HepG2 (cell line): ENCODE results near the gene FAM219A. TPM values are rescaled to one million over a fixed set of nuclear protein-coding genes. Genes with fewer than 3 reads are reported as not detected.
A peak's percentile ranks its signal among the peaks of the same experiment; 100 is the strongest.

ENCODE experiments used
- AKAP8 ChIP-seq: sonication (generic); formaldehyde crosslinking; IDR thresholded peaks from 2 replicates; pipeline ENCODE4 v1.5.1; 2020; ENCODE audit warnings: mild to moderate bottlenecking, missing genetic modification reagents
- DNMT1 ChIP-seq: sonication (generic); formaldehyde crosslinking; IDR thresholded peaks from 2 replicates; pipeline ENCODE4 v1.5.1; 2020; ENCODE audit warnings: mild to moderate bottlenecking, missing genetic modification reagents
- ELF3 ChIP-seq: IDR thresholded peaks from 2 replicates; pipeline ENCODE4 v1.6.1; 2016; ENCODE audit warnings: missing genetic modification reagents, missing compliant biosample characterization
- IKZF4 ChIP-seq: sonication (generic); formaldehyde crosslinking; IDR thresholded peaks from 2 replicates; pipeline ENCODE4 v1.5.1; 2020; ENCODE audit warnings: borderline replicate concordance, mild to moderate bottlenecking, low read depth, missing genetic modification reagents; ENCODE audit errors: not compliant biosample characterization
- NFIB ChIP-seq: sonication (generic); formaldehyde crosslinking; IDR thresholded peaks from 2 replicates; pipeline ENCODE4 v1.9.0; 2021; ENCODE audit warnings: missing genetic modification reagents, mild to moderate bottlenecking, borderline replicate concordance
- PRMT3 ChIP-seq: sonication (generic); formaldehyde crosslinking; IDR thresholded peaks from 2 replicates; pipeline ENCODE4 v1.8.1; 2022; ENCODE audit warnings: low read depth, mild to moderate bottlenecking, moderate library complexity, missing genetic modification reagents, borderline replicate concordance
- SP5 ChIP-seq: IDR thresholded peaks from 2 replicates; pipeline ENCODE4 v1.6.1; 2016; ENCODE audit warnings: low read depth, borderline replicate concordance
- YY1 ChIP-seq: IDR thresholded peaks from 2 replicates; pipeline ENCODE4 v1.6.1; 2011; ENCODE audit warnings: low read length, low read depth, moderate library complexity, mild to moderate bottlenecking; ENCODE audit not compliant: insufficient read depth, insufficient replicate concordance
- ZMYM4 ChIP-seq: sonication (generic); formaldehyde crosslinking; IDR thresholded peaks from 2 replicates; pipeline ENCODE4 v1.8.1; 2023; ENCODE audit warnings: mild to moderate bottlenecking, missing genetic modification reagents
- ZNF33B ChIP-seq: sonication (generic); formaldehyde crosslinking; IDR thresholded peaks from 2 replicates; pipeline ENCODE4 v1.5.1; 2020; ENCODE audit warnings: mild to moderate bottlenecking, missing genetic modification reagents
- ZNF468 ChIP-seq: sonication (generic); formaldehyde crosslinking; IDR thresholded peaks from 2 replicates; pipeline ENCODE4 v1.8.0; 2022; ENCODE audit warnings: mild to moderate bottlenecking, moderate library complexity, missing genetic modification reagents
- ZNF557 ChIP-seq: sonication (generic); formaldehyde crosslinking; IDR thresholded peaks from 2 replicates; pipeline ENCODE4 v1.4.0; 2020; ENCODE audit warnings: missing genetic modification reagents
- ZNF761 ChIP-seq: sonication (generic); formaldehyde crosslinking; conservative IDR thresholded peaks from 2 replicates; pipeline ENCODE4 v1.4.0; 2020; ENCODE audit warnings: mild to moderate bottlenecking, missing genetic modification reagents
- polyA plus RNA-seq, 8 experiments: library from polyadenylated mRNA; depleted of rRNA in 3 of 8; stranded (reverse) in 7 of 8; unstranded in 1 of 8; fragments of >200 nt; fragmentation: Illumina TruSeq in 4 of 8; extraction: Trizol in 4 of 8; gene quantifications; 2 replicates each; pipeline versions ENCODE4 v1.2.1 to v1.2.3, GENCODE V29; 2011 to 2016; ENCODE audit warnings: low read depth in 4 of 8, missing spikeins in 1 of 8, mixed read lengths in 1 of 8; ENCODE audit not compliant: insufficient read depth in 1 of 8
- total RNA-seq, 5 experiments: library from RNA; depleted of rRNA; stranded (reverse); fragments of >200 nt; fragmentation: Illumina TruSeq; extraction: Trizol; gene quantifications; 2 replicates each; pipeline ENCODE4 v1.2.3, GENCODE V29; 2016; ENCODE audit warnings: low read depth in 1 of 5
- TF ChIP-seq, protein P1 (sequence below): sonication (generic); formaldehyde crosslinking; IDR thresholded peaks from 2 replicates; pipeline ENCODE4 v1.8.0; 2023; ENCODE audit warnings: mild to moderate bottlenecking, missing genetic modification reagents
- TF ChIP-seq, protein P2 (sequence below): sonication (generic); formaldehyde crosslinking; IDR thresholded peaks from 2 replicates; pipeline ENCODE4 v1.4.0; 2020; ENCODE audit warnings: mild to moderate bottlenecking, low read depth, missing genetic modification reagents
- TF ChIP-seq, protein P3 (sequence below): sonication (generic); formaldehyde crosslinking; IDR thresholded peaks from 2 replicates; pipeline ENCODE4 v1.8.0; 2022; ENCODE audit warnings: missing genetic modification reagents, mild to moderate bottlenecking, inconsistent platforms, borderline replicate concordance
- TF ChIP-seq, protein P4 (sequence below): sonication (generic); formaldehyde crosslinking; IDR thresholded peaks from 2 replicates; pipeline ENCODE4 v1.5.0; 2020; ENCODE audit warnings: mild to moderate bottlenecking, missing genetic modification reagents, borderline replicate concordance
- TF ChIP-seq, protein P5 (sequence below): sonication (generic); formaldehyde crosslinking; conservative IDR thresholded peaks from 2 replicates; pipeline ENCODE4 v1.4.0; 2020; ENCODE audit warnings: missing genetic modification reagents

Gene FAM219A
- total and polyA plus RNA-seq, 2 of the 13 experiments (the other 11 are each of a cell fraction or from before 2014, with no cell fraction given): 3.9 to 6.4 TPM

DNA sequence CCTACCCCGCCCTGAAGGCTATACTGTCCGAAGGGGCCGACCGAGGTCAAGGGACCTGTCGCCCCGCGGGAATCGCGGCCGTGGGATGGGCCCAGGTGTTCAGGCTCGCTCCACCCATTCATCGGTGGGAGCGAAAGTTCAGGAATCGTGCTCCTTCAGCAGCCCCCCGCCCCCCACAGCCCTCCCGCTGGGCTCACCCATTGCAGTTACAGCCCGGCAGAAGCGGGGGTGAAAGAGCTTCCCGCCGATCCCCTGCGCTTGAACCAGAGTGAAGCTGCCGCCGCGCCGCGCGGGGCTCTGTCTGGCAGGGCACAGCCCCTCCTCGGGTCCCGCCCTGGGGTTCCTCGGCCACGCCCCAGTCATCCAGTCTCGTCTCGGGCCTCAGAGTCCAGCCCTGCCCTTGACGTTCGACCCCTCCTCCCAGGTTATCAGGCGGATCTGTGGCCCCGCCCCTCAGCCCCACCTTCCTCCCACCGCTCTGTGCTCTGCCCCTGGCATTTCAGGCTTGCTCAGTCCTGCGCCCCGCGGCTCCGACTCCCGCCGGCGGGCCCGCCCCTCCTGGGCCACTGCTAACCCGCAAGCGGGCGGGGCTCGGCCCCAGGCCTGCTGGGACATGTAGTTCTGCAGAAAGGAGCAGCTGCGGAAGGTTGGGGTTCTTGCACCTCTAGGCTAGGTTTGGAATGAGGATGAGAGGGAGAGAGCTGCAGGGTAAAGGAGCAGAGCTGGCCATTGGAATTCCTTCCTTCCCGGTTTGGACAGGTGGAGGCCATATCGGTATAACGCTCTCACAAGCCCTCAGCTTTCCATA, 81.6 kb downstream of the FAM219A start, which contains the start of gene MYORG (continued):
- TF ChIP-seq AKAP8 (CRISPR knock-in tag) (peak; percentile 87), ZNF761 (CRISPR knock-in tag) (peak; percentile 42; the same call in 1 of the 2 replicates), ZNF468 (no peak), ZMYM4 (peak; percentile 24; the same call in 1 of the 2 replicates), ZNF33B (CRISPR knock-in tag) (no peak), YY1 (peak; percentile 32), NFIB (CRISPR knock-in tag) (no peak), PRMT3 (CRISPR knock-in tag) (no peak), DNMT1 (no peak), ZNF557 (CRISPR knock-in tag) (0 out of 2 replicates have a peak, but pooled peaks have one; percentile 21), SP5 (peak; percentile 97), ELF3 (CRISPR knock-in tag) (peak; percentile 41; the same call in 1 of the 2 replicates), IKZF4 (CRISPR knock-in tag) (no peak)
- TF ChIP-seq, protein P1, sequence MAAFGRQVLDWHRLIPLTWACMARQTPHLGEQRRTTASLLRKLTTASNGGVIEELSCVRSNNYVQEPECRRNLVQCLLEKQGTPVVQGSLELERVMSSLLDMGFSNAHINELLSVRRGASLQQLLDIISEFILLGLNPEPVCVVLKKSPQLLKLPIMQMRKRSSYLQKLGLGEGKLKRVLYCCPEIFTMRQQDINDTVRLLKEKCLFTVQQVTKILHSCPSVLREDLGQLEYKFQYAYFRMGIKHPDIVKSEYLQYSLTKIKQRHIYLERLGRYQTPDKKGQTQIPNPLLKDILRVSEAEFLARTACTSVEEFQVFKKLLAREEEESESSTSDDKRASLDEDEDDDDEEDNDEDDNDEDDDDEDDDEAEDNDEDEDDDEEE (CRISPR knock-in tag): peak; percentile 83; the same call in 1 of the 2 replicates
- TF ChIP-seq, protein P2, sequence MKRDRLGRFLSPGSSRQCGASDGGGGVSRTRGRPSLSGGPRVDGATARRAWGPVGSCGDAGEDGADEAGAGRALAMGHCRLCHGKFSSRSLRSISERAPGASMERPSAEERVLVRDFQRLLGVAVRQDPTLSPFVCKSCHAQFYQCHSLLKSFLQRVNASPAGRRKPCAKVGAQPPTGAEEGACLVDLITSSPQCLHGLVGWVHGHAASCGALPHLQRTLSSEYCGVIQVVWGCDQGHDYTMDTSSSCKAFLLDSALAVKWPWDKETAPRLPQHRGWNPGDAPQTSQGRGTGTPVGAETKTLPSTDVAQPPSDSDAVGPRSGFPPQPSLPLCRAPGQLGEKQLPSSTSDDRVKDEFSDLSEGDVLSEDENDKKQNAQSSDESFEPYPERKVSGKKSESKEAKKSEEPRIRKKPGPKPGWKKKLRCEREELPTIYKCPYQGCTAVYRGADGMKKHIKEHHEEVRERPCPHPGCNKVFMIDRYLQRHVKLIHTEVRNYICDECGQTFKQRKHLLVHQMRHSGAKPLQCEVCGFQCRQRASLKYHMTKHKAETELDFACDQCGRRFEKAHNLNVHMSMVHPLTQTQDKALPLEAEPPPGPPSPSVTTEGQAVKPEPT (CRISPR knock-in tag): no peak
- TF ChIP-seq, protein P3, sequence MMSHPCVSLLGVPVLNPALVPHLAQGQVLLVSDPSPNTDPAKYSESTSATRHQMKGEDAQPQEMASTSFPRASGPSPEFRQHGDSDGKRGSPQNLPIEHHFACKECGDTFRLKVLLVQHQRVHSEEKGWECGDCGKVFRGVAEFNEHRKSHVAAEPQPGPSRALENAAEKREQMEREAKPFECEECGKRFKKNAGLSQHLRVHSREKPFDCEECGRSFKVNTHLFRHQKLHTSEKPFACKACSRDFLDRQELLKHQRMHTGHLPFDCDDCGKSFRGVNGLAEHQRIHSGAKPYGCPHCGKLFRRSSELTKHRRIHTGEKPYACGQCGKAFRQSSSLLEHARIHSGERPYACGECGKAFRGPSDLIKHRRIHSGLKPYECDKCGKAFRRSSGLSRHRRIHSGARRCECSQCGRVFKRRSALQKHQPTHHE (CRISPR knock-in tag): peak; percentile 85
- TF ChIP-seq, protein P4, sequence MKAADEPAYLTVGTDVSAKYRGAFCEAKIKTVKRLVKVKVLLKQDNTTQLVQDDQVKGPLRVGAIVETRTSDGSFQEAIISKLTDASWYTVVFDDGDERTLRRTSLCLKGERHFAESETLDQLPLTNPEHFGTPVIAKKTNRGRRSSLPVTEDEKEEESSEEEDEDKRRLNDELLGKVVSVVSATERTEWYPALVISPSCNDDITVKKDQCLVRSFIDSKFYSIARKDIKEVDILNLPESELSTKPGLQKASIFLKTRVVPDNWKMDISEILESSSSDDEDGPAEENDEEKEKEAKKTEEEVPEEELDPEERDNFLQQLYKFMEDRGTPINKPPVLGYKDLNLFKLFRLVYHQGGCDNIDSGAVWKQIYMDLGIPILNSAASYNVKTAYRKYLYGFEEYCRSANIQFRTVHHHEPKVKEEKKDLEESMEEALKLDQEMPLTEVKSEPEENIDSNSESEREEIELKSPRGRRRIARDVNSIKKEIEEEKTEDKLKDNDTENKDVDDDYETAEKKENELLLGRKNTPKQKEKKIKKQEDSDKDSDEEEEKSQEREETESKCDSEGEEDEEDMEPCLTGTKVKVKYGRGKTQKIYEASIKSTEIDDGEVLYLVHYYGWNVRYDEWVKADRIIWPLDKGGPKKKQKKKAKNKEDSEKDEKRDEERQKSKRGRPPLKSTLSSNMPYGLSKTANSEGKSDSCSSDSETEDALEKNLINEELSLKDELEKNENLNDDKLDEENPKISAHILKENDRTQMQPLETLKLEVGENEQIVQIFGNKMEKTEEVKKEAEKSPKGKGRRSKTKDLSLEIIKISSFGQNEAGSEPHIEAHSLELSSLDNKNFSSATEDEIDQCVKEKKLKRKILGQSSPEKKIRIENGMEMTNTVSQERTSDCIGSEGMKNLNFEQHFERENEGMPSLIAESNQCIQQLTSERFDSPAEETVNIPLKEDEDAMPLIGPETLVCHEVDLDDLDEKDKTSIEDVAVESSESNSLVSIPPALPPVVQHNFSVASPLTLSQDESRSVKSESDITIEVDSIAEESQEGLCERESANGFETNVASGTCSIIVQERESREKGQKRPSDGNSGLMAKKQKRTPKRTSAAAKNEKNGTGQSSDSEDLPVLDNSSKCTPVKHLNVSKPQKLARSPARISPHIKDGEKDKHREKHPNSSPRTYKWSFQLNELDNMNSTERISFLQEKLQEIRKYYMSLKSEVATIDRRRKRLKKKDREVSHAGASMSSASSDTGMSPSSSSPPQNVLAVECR (CRISPR knock-in tag): peak; percentile 82
- TF ChIP-seq, protein P5, sequence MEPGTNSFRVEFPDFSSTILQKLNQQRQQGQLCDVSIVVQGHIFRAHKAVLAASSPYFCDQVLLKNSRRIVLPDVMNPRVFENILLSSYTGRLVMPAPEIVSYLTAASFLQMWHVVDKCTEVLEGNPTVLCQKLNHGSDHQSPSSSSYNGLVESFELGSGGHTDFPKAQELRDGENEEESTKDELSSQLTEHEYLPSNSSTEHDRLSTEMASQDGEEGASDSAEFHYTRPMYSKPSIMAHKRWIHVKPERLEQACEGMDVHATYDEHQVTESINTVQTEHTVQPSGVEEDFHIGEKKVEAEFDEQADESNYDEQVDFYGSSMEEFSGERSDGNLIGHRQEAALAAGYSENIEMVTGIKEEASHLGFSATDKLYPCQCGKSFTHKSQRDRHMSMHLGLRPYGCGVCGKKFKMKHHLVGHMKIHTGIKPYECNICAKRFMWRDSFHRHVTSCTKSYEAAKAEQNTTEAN (CRISPR knock-in tag): 0 out of 2 replicates have a peak, but pooled peaks have one; percentile 20
